Type B pancreatic cell (in vitro differentiated cells): Measurements from ENCODE around the gene CARF. TPM values are rescaled to one million over a fixed set of nuclear protein-coding genes. Genes with fewer than 3 reads are reported as not detected.

Experiments used
- DNase-seq: peaks from one replicate; pipeline ENCODE4 v3.0.0; 2021; ENCODE audit warnings: mixed read lengths; ENCODE audit not compliant: unreplicated experiment; ENCODE audit errors: extremely low spot score
- H3K27ac Mint-ChIP-seq: 2 replicates; pipeline ENCODE4 v1.8.0; 2021; ENCODE audit warnings: mild to moderate bottlenecking, mixed read lengths
- H3K27me3 Mint-ChIP-seq: 2 replicates; pipeline ENCODE4 v1.8.0; 2021; ENCODE audit warnings: mixed read lengths
- H3K36me3 Mint-ChIP-seq: 2 replicates; pipeline ENCODE4 v1.8.0; 2021; ENCODE audit warnings: mixed read lengths
- H3K4me1 Mint-ChIP-seq: one replicate; pipeline ENCODE4 v1.8.0; 2021; ENCODE audit warnings: mixed read lengths; ENCODE audit not compliant: unreplicated experiment
- H3K4me3 Mint-ChIP-seq: 2 replicates; pipeline ENCODE4 v1.8.0; 2021; ENCODE audit warnings: mild to moderate bottlenecking, mixed read lengths
- H3K9me3 Mint-ChIP-seq: 2 replicates; pipeline ENCODE4 v1.8.0; 2021; ENCODE audit warnings: mixed read lengths
- CTCF ChIP-seq: fragments of 200-600 bp; sonication (generic); conservative IDR thresholded peaks from 2 replicates; pipeline ENCODE4 v1.5.0; 2021; ENCODE audit warnings: antibody characterized with exemption, mild to moderate bottlenecking
- total RNA-seq: library from RNA; stranded (reverse); gene quantifications from 2 replicates; pipeline ENCODE4 v1.2.1, GENCODE V29; 2021; ENCODE audit warnings: low replicate concordance

CARF gene
- total RNA-seq, 1 donor from 2014 or later = 11.0 TPM

- Mint-ChIP-seq H3K36me3 (peaks cover 7% of the 10 kb centered on the region), H3K4me1 (peaks cover 10% of the 10 kb centered on the region), H3K27ac (no peak overlapping the region), H3K9me3 (peaks cover 5% of the 10 kb centered on the region), H3K4me3 (no peak overlapping the region), H3K27me3 (no peaks in the 10 kb centered on the region)
- no peak for DNase-seq
- no peak for TF ChIP-seq CTCF
Observed at GRCh38 chr2:203033395-203033794, 121.3 kb downstream of the CARF start.

- DNase-seq = no peak
- TF ChIP-seq CTCF = no peak
- peaks cover 5% of the 10 kb centered on the region for H3K9me3 Mint-ChIP-seq
- H3K4me3 Mint-ChIP-seq = no peak overlapping the region
- H3K4me1 Mint-ChIP-seq = peaks cover 10% of the 10 kb centered on the region
- H3K27ac Mint-ChIP-seq = no peak overlapping the region
- no peaks in the 10 kb centered on the region for H3K27me3 Mint-ChIP-seq
- H3K36me3 Mint-ChIP-seq = peaks cover 14% of the 10 kb centered on the region
Observed at GRCh38 chr2:203035879-203036470, 123.9 kb downstream of the CARF start.

Other genes with a start within 250 kb of the CARF start
- gene ICA1L, start 40.5 kb upstream of the CARF start, total RNA-seq = 4.5 and 11.5 TPM in 2 replicates
- gene WDR12, start 602 bp upstream of the CARF start, total RNA-seq = 69.4 and 74.0 TPM in 2 replicates
- 28.5 and 41.2 TPM in 2 replicates for gene NBEAL1, start 102.6 kb downstream of the CARF start, total RNA-seq